H7 (cell line): ENCODE results near the gene CLIC1. TPM values are rescaled to one million over a fixed set of nuclear protein-coding genes. Genes with fewer than 3 reads are reported as not detected.
A peak's percentile ranks its signal among the peaks of the same experiment; 100 is the strongest.

Experiments
- DNase-seq: peaks from one replicate; pipeline ENCODE4 v3.0.0; 2012
- H3K27me3 ChIP-seq: 2 replicates; pipeline ENCODE4 v1.6.0; 2011; ENCODE audit warnings: mild to moderate bottlenecking, low read length; ENCODE audit not compliant: control insufficient read depth, insufficient read depth
- H3K36me3 ChIP-seq: replicated peaks from 2 replicates; pipeline ENCODE4 v1.5.1; 2011; ENCODE audit warnings: low read length; ENCODE audit not compliant: control insufficient read depth, insufficient read depth
- H3K4me3 ChIP-seq: 2 replicates; pipeline ENCODE4 v1.5.1; 2011; ENCODE audit warnings: low read depth, mild to moderate bottlenecking, control low read depth, low read length, moderate library complexity; ENCODE audit not compliant: insufficient read depth
- total RNA-seq: library from RNA; depleted of rRNA; stranded (reverse); fragments of >200 nt; shearing (Covaris generic); gene quantifications from 2 replicates; pipeline ENCODE4 v1.2.3, GENCODE V29; 2014

CLIC1 gene
- total RNA-seq, 1 experiment from 2014 or later: 621 TPM

GRCh38 chr6:31775633-31776484 lies 39.5 kb upstream of the CLIC1 start:
- peaks cover 11% of the 10 kb centered on the region for H3K36me3 ChIP-seq
- H3K4me3 ChIP-seq: no peak overlapping the region
- H3K27me3 ChIP-seq: no peaks in the 10 kb centered on the region
- DNase-seq: peak; percentile 43

- no peak for DNase-seq
- no peaks in the 10 kb centered on the region for H3K27me3 ChIP-seq
- H3K4me3 ChIP-seq: no peak overlapping the region
- peaks cover 4% of the 10 kb centered on the region for H3K36me3 ChIP-seq
Observed at GRCh38 chr6:31775184-31775583, 38.9 kb upstream of the CLIC1 start.

GRCh38 chr6:31771992-31772358 lies 35.6 kb upstream of the CLIC1 start:
- Histone ChIP-seq H3K4me3 (no peak overlapping the region), H3K27me3 (no peaks in the 10 kb centered on the region), H3K36me3 (no peaks in the 10 kb centered on the region)
- peak; percentile 6 for DNase-seq

GRCh38 chr6:31770860-31771259 lies 34.5 kb upstream of the CLIC1 start:
- peak; percentile 15 for DNase-seq
- Histone ChIP-seq H3K36me3 (no peaks in the 10 kb centered on the region), H3K27me3 (no peaks in the 10 kb centered on the region; the same call in 1 of the 2 replicates), H3K4me3 (no peak overlapping the region)

- H3K27me3 ChIP-seq: no peaks in the 10 kb centered on the region; the same call in 1 of the 2 replicates
- H3K4me3 ChIP-seq: no peak overlapping the region
- peak; percentile 98 for DNase-seq
- no peaks in the 10 kb centered on the region for H3K36me3 ChIP-seq
Observed at GRCh38 chr6:31769684-31770371, 33.5 kb upstream of the CLIC1 start.

GRCh38 chr6:31768363-31769257 lies 32.3 kb upstream of the CLIC1 start:
- no peaks in the 10 kb centered on the region; the same call in 1 of the 2 replicates for H3K27me3 ChIP-seq
- no peak overlapping the region for H3K4me3 ChIP-seq

GRCh38 chr6:31767096-31767645 lies 30.8 kb upstream of the CLIC1 start:
- DNase-seq: peak; percentile 53
- H3K4me3 ChIP-seq: no peak overlapping the region
- peaks cover 3% of the 10 kb centered on the region for H3K36me3 ChIP-seq
- H3K27me3 ChIP-seq: no peaks in the 10 kb centered on the region; the same call in 1 of the 2 replicates

More at GRCh38 chr6:31768363-31769257, 32.3 kb upstream of the CLIC1 start:
- peak; percentile 17 for DNase-seq
- peaks cover 3% of the 10 kb centered on the region for H3K36me3 ChIP-seq

- Histone ChIP-seq H3K27me3 (no peaks in the 10 kb centered on the region; the same call in 1 of the 2 replicates), H3K4me3 (peak overlapping the region; percentile 48), H3K36me3 (peaks cover 11% of the 10 kb centered on the region)
- peak; percentile 95 for DNase-seq
Observed at GRCh38 chr6:31765910-31766794, 29.8 kb upstream of the CLIC1 start.

GRCh38 chr6:31765559-31765909 lies 29.2 kb upstream of the CLIC1 start:
- peaks cover 15% of the 10 kb centered on the region for H3K36me3 ChIP-seq
- no peaks in the 10 kb centered on the region; the same call in 1 of the 2 replicates for H3K27me3 ChIP-seq
- no peak for DNase-seq
- no peak overlapping the region for H3K4me3 ChIP-seq

- DNase-seq: peak; percentile 40
- no peak overlapping the region for H3K4me3 ChIP-seq
Observed at GRCh38 chr6:31764198-31764597, 27.9 kb upstream of the CLIC1 start.

GRCh38 chr6:31763619-31763940 lies 27.2 kb upstream of the CLIC1 start:
- DNase-seq: peak; percentile 78
- Histone ChIP-seq H3K27me3 (no peaks in the 10 kb centered on the region; the same call in 1 of the 2 replicates), H3K36me3 (peaks cover 22% of the 10 kb centered on the region), H3K4me3 (no peak overlapping the region)

More at GRCh38 chr6:31764198-31764597, 27.9 kb upstream of the CLIC1 start:
- Histone ChIP-seq H3K36me3 (peaks cover 21% of the 10 kb centered on the region), H3K27me3 (no peaks in the 10 kb centered on the region; the same call in 1 of the 2 replicates)

GRCh38 chr6:31762878-31763618 lies 26.7 kb upstream of the CLIC1 start:
- DNase-seq: peak; percentile 43
- no peaks in the 10 kb centered on the region; the same call in 1 of the 2 replicates for H3K27me3 ChIP-seq
- H3K4me3 ChIP-seq: no peak overlapping the region
- peaks cover 22% of the 10 kb centered on the region for H3K36me3 ChIP-seq

GRCh38 chr6:31762356-31762755 lies 26.0 kb upstream of the CLIC1 start, which contains the start of gene SAPCD1:
Gene SAPCD1 (plus strand): TSS chr6:31762656. CDS start chr6:31763055, 399 bp downstream.
- Histone ChIP-seq H3K27me3 (no peaks in the 10 kb centered on the region; the same call in 1 of the 2 replicates), H3K4me3 (no peak within 1 kb of the TSS), H3K36me3 (peaks cover 22% of the 10 kb centered on the region)
- DNase-seq: peak; percentile 15
